GM19240 (cell line): ENCODE results near the gene KRT34.
"Not testable (repeated sequence)": the region's sequence is repeated elsewhere in the genome, so short reads cannot be mapped to it uniquely, and the experiment has no call there.

Source experiments
- DNase-seq: peaks from one replicate; pipeline ENCODE4 v3.0.0; 2011; ENCODE audit warnings: low spot score; ENCODE audit not compliant: insufficient read length

KRT34 gene

GRCh38 chr17:41381943-41382342 lies at the start of gene KRT34:
TSS of gene KRT34 (minus strand) at chr17:41382306. CDS start at chr17:41382246, 60 bp downstream.
- not testable (repeated sequence) for DNase-seq

- DNase-seq, result not testable (repeated sequence)
These were observed 48.3 kb upstream of the KRT34 start for GRCh38 chr17:41430376-41430775.

- no peak for DNase-seq
These were observed 47.6 kb upstream of the KRT34 start for GRCh38 chr17:41429667-41430066.

- DNase-seq, result no peak
These were observed 46.6 kb upstream of the KRT34 start for GRCh38 chr17:41428591-41429291.

- no peak for DNase-seq
These were observed 42.1 kb upstream of the KRT34 start, which contains the start of gene KRT37 for GRCh38 chr17:41424111-41424635. TSS of gene KRT37 (minus strand) at chr17:41424585. CDS start at chr17:41424523, 62 bp downstream.

GRCh38 chr17:41422586-41422985 lies 40.5 kb upstream of the KRT34 start:
- not testable (repeated sequence) for DNase-seq

GRCh38 chr17:41421617-41422016 lies 39.5 kb upstream of the KRT34 start:
- DNase-seq, result no peak

GRCh38 chr17:41421116-41421515 lies 39.0 kb upstream of the KRT34 start:
- no peak for DNase-seq

- DNase-seq, result no peak
These were observed 38.0 kb upstream of the KRT34 start for GRCh38 chr17:41420134-41420533.

- DNase-seq, result no peak
These were observed 37.6 kb upstream of the KRT34 start for GRCh38 chr17:41419716-41420115.

- no peak for DNase-seq
These were observed 36.2 kb upstream of the KRT34 start for GRCh38 chr17:41418116-41418860.

GRCh38 chr17:41417576-41418015 lies 35.5 kb upstream of the KRT34 start:
- DNase-seq, result peak; percentile 23

GRCh38 chr17:41417127-41417526 lies 35.0 kb upstream of the KRT34 start:
- DNase-seq, result no peak

- DNase-seq, result no peak
These were observed 34.4 kb upstream of the KRT34 start for GRCh38 chr17:41416479-41416878.

- DNase-seq, result no peak
These were observed 33.8 kb upstream of the KRT34 start for GRCh38 chr17:41415833-41416335.

GRCh38 chr17:41415411-41415810 lies 33.3 kb upstream of the KRT34 start:
- no peak for DNase-seq

- no peak for DNase-seq
These were observed 31.9 kb upstream of the KRT34 start for GRCh38 chr17:41413982-41414381.

GRCh38 chr17:41413353-41413957 lies 31.3 kb upstream of the KRT34 start:
- DNase-seq, result no peak

- no peak for DNase-seq
These were observed 29.1 kb upstream of the KRT34 start for GRCh38 chr17:41411072-41411840.

- DNase-seq, result no peak
These were observed 25.1 kb upstream of the KRT34 start for GRCh38 chr17:41407226-41407625.

- no peak for DNase-seq
These were observed 24.1 kb upstream of the KRT34 start for GRCh38 chr17:41406205-41406604.
